Right lobe of liver (tissue), 6 donors: Measurements from ENCODE around the gene CEACAM5. TPM values are rescaled to one million over a fixed set of nuclear protein-coding genes. Genes with fewer than 3 reads are reported as not detected.

Experiments
- ATAC-seq, 4 donors: fragments of 200-7000 bp; cut with Tn5 transposase; one replicate each; pipeline ENCODE4 v1.9.1; 2020; ENCODE audit warnings: mild to moderate bottlenecking in 4 of 4, moderate library complexity in 4 of 4
- DNase-seq, 3 donors: peaks; one replicate each; pipeline ENCODE4 v3.0.0-alpha.2; 2020
- H3K27ac ChIP-seq, 3 donors: fragments of 200-600 bp; one replicate each; pipeline ENCODE4 v1.8.0; 2022
- H3K27me3 ChIP-seq, 2 donors: fragments of 200-600 bp; one replicate each; pipeline ENCODE4 v1.8.0; 2022
- H3K36me3 ChIP-seq, 4 donors: fragments of 200-600 bp; sonication (generic) in 1 of 4; one replicate each; pipeline versions ENCODE4 v1.5.1 to v1.8.0; 2017 to 2022; ENCODE audit warnings: control low read depth in 1 of 4
- H3K4me1 ChIP-seq, 4 donors: fragments of 200-600 bp; sonication (generic) in 1 of 4; one replicate each; pipeline versions ENCODE4 v1.5.1 to v1.8.0; 2017 to 2022; ENCODE audit warnings: control low read depth in 1 of 4
- H3K4me3 ChIP-seq, 3 donors: fragments of 200-600 bp; one replicate each; pipeline ENCODE4 v1.8.0; 2022
- H3K9me3 ChIP-seq, 4 donors: fragments of 200-600 bp; sonication (generic) in 1 of 4; one replicate each; pipeline versions ENCODE4 v1.5.1 to v1.8.0; 2017 to 2022; ENCODE audit warnings: control low read depth in 1 of 4
- POLR2A ChIP-seq: fragments of 450-650 bp; IDR thresholded peaks from one replicate; pipeline ENCODE4 v1.6.1; 2017; ENCODE audit warnings: antibody characterized with exemption, mild to moderate bottlenecking
- WGBS: methylation state at CpG from one replicate; pipeline ENCODE4 v1.1.6; 2018; ENCODE audit warnings: low coverage, low lambda C conversion rate; ENCODE audit not compliant: insufficient coverage; ENCODE audit errors: missing lambda C conversion rate; 5-methylcytosine and 5-hydroxymethylcytosine counted together
- intact Hi-C, 2 donors: fragments of 100-400 bp; cut with DNase I; formaldehyde crosslinking; loops; one replicate each; pipeline versions ENCODE4 v1.11.2 to v1.14.1; 2022
- total RNA-seq, 6 experiments: library from RNA; depleted of rRNA in 2 of 6; stranded (reverse); fragments of >200 nt in 2 of 6; fragmentation: NEBNext Ultra II Directional in 3 of 6; extraction: Animal tissue kit (Norgen Biotek cat#: 25700) in 3 of 6; gene quantifications; one replicate each; pipeline versions ENCODE4 v1.1.0 to v1.2.4, GENCODE V29; 2016 to 2023
- TF ChIP-seq, protein P1 (sequence below), 4 donors: fragments of 200-600 bp in 3 of 4; fragments of 450-650 bp in 1 of 4; IDR thresholded peaks; one replicate each; pipeline versions ENCODE4 v1.5.1 to v1.8.0; 2016 to 2022; ENCODE audit warnings: antibody characterized with exemption in 4 of 4, mild to moderate bottlenecking in 2 of 4
- donor health status: DM: no; HTN: yes; CAD: no.
- donor health status: DM: no; HTN: no; CAD: no.
- donor health status: DM: no; HTN: no; CAD: no.
- donor health status: DM: no; HTN: yes; CAD: no.
- donor health status: DM: no; HTN: yes; CAD: no.

The CEACAM5 gene
- total RNA-seq, 6 experiments from 2014 or later, result not detected

DNA sequence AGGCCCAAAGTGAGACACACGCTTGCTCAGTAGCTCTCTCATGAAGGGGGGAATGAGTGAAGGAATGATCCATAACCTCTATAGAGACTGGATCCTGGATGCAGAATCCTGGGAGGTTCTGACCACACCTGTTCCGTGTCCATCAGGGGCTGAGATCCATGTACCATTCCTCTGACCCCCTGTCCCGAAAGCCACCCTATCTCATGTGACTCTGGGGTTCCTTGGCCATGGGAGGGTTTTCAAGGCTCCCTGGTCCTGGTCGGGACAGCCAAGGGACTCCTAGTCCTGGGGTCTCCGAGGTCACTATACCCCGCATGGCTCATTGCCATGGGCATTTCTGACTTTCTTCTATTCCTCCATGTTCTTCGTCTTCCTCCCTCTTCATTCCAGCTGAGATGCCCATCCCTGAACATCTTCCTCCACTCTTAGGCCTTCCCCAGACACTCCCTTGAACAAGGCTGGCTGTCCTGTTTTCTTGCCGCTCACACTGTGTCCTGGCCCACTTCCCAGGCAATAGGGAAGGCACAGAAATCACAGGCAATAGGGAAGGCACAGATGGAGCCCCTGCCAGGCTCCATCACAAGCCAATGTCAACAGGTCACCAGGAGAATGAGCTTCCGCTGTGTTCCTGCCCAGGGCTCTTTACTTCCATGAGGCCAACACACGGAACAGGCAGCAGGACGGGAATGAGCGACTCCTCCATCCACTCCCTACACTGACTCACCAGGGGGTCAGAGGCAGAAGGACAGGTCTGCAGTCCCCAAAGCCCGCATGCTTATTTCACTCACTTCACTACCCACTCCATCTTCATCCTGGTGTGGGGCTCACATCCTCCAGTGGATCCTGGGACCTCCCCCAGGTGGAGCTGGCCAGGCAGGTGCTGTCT, 3.2 kb downstream of the CEACAM5 start:
- 53% methylated on average over 4 of the region's 13 CpGs for WGBS
- TF ChIP-seq, protein P1, sequence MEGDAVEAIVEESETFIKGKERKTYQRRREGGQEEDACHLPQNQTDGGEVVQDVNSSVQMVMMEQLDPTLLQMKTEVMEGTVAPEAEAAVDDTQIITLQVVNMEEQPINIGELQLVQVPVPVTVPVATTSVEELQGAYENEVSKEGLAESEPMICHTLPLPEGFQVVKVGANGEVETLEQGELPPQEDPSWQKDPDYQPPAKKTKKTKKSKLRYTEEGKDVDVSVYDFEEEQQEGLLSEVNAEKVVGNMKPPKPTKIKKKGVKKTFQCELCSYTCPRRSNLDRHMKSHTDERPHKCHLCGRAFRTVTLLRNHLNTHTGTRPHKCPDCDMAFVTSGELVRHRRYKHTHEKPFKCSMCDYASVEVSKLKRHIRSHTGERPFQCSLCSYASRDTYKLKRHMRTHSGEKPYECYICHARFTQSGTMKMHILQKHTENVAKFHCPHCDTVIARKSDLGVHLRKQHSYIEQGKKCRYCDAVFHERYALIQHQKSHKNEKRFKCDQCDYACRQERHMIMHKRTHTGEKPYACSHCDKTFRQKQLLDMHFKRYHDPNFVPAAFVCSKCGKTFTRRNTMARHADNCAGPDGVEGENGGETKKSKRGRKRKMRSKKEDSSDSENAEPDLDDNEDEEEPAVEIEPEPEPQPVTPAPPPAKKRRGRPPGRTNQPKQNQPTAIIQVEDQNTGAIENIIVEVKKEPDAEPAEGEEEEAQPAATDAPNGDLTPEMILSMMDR (IDR thresholded peaks at IDR 0.05), result no peak
- no peak for TF ChIP-seq POLR2A
- H3K27ac ChIP-seq, result no peak overlapping the region
- no peaks in the 10 kb centered on the region for H3K9me3 ChIP-seq
- H3K4me3 ChIP-seq, result no peak overlapping the region
- intact Hi-C loops, result no loop called here
- no peaks in the 10 kb centered on the region for H3K4me1 ChIP-seq
- H3K27me3 ChIP-seq, result no peaks in the 10 kb centered on the region
- no peaks in the 10 kb centered on the region for H3K36me3 ChIP-seq
- DNase-seq (no peak), ATAC-seq (no peak)

- no peak overlapping the region for H3K4me3 ChIP-seq
- ATAC-seq (no peak), DNase-seq (no peak)
- WGBS, result no CpG with 5 or more reads among the region's 5 CpGs
- no peaks in the 10 kb centered on the region for H3K27me3 ChIP-seq
- TF ChIP-seq, protein P1 (IDR thresholded peaks at IDR 0.05), result no peak
- no peak for TF ChIP-seq POLR2A
- no peaks in the 10 kb centered on the region for H3K36me3 ChIP-seq
- no peaks in the 10 kb centered on the region for H3K9me3 ChIP-seq
- intact Hi-C loops, result no loop called here
- no peaks in the 10 kb centered on the region for H3K4me1 ChIP-seq
- no peak overlapping the region for H3K27ac ChIP-seq
These were observed 6.2 kb downstream of the CEACAM5 start for GRCh38 chr19:41714598-41714997.

DNA sequence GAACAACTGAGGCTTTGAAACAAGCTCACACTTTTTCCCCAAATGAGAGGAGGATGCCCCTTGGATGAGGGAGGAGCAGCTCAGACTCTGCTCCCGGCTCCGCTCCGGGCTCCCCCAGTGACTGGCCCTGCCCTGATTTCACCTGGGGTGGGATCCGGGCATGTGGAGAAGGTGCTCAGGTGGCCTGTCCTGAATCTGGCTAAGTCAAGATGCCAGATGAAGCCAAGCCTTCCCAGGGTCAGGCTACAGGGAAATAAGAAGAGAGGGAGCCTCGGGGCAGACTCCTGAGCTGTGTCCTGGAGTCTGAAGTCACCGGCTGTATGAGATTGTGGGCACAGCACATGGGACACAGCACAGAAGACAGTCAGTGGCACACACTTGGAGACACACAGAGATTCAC, 10.3 kb downstream of the CEACAM5 start:
- TF ChIP-seq, protein P1 (IDR thresholded peaks at IDR 0.05), result no peak
- no peak for TF ChIP-seq POLR2A
- DNase-seq, result no peak
- intact Hi-C loops, result no loop called here

GRCh38 chr19:41720103-41720502, 11.7 kb downstream of the CEACAM5 start:
- H3K36me3 ChIP-seq, result no peaks in the 10 kb centered on the region
- no peaks in the 10 kb centered on the region for H3K27me3 ChIP-seq
- H3K27ac ChIP-seq, result no peak overlapping the region
- no peak overlapping the region for H3K4me3 ChIP-seq
- no peak for ATAC-seq
- TF ChIP-seq, protein P1 (IDR thresholded peaks at IDR 0.05), result no peak
- TF ChIP-seq POLR2A, result no peak
- H3K9me3 ChIP-seq, result no peaks in the 10 kb centered on the region
- 80% methylated on average over 1 of the region's 3 CpGs for WGBS
- no peak for DNase-seq
- no peaks in the 10 kb centered on the region for H3K4me1 ChIP-seq
- intact Hi-C loops, result no loop called here

More for the DNA sequence above, 10.3 kb downstream of the CEACAM5 start:
- Histone ChIP-seq H3K27me3 (no peaks in the 10 kb centered on the region), H3K4me3 (no peak overlapping the region), H3K9me3 (no peaks in the 10 kb centered on the region), H3K4me1 (no peaks in the 10 kb centered on the region), H3K27ac (no peak overlapping the region), H3K36me3 (no peaks in the 10 kb centered on the region)
- WGBS, result 28% methylated on average over 2 of the region's 6 CpGs
- no peak for ATAC-seq
